ENCODE results near the gene ELP4.
"Not testable (repeated sequence)": the region's sequence is repeated elsewhere in the genome, so short reads cannot be mapped to it uniquely, and the experiment has no call there.

- not testable (repeated sequence) for TF ChIP-seq EZH2 (IDR thresholded peaks at IDR 0.05; ENCODE audit: borderline replicate concordance, low read length); CTCF (conservative IDR thresholded peaks at IDR 0.05 in 1 of 2, IDR thresholded peaks at IDR 0.05 in 1 of 2; ENCODE audit: extremely low read depth in 1 of 2, insufficient read depth in 1 of 2, low read depth in 1 of 2, low read length in 2 of 2)
These were observed 187.5 kb downstream of the ELP4 start for GRCh38 chr11:31697049-31697448.

Measured in mammary epithelial cell (primary cell).